ENCODE measurements around the gene MAGI3.

The MAGI3 gene

GRCh38 chr1:113657126-113657525 lies 266.8 kb downstream of the MAGI3 start:
- Histone ChIP-seq H3K27ac (ENCODE audit: low read length) (peak overlapping the region; percentile 33), H3K36me3 (ENCODE audit: control insufficient read depth in 2 of 2, insufficient read depth in 2 of 2, low read length in 2 of 2) (no peaks in the 10 kb centered on the region), H3K4me1 (ENCODE audit: control insufficient read depth, insufficient read depth, low read length) (peaks cover 4% of the 10 kb centered on the region), H3K9me3 (ENCODE audit: control insufficient read depth in 2 of 2, low read length in 2 of 2) (no peaks in the 10 kb centered on the region), H3K4me3 (ENCODE audit: low read length in 2 of 2) (no peak overlapping the region), H3K27me3 (ENCODE audit: control insufficient read depth in 1 of 2, insufficient read depth in 2 of 2, low read length in 2 of 2) (no peaks in the 10 kb centered on the region), H3K9ac (ENCODE audit: low read length in 2 of 2) (no peak overlapping the region)

- no peak overlapping the region for H3K4me3 ChIP-seq (ENCODE audit: low read length in 2 of 2)
- no peak overlapping the region for H3K27ac ChIP-seq (ENCODE audit: low read length)
- H3K9ac ChIP-seq (ENCODE audit: low read length in 2 of 2): no peak overlapping the region
- H3K27me3 ChIP-seq (ENCODE audit: control insufficient read depth in 1 of 2, insufficient read depth in 2 of 2, low read length in 2 of 2): no peaks in the 10 kb centered on the region
- H3K4me1 ChIP-seq (ENCODE audit: control insufficient read depth, insufficient read depth, low read length): peaks cover 4% of the 10 kb centered on the region
- H3K9me3 ChIP-seq (ENCODE audit: control insufficient read depth in 2 of 2, low read length in 2 of 2): no peaks in the 10 kb centered on the region
- H3K36me3 ChIP-seq (ENCODE audit: control insufficient read depth in 2 of 2, insufficient read depth in 2 of 2, low read length in 2 of 2): no peaks in the 10 kb centered on the region
Measured at GRCh38 chr1:113657556-113658063, 267.3 kb downstream of the MAGI3 start.

GRCh38 chr1:113659035-113659434 lies 268.7 kb downstream of the MAGI3 start:
- H3K4me1 ChIP-seq (ENCODE audit: control insufficient read depth, insufficient read depth, low read length): peaks cover 4% of the 10 kb centered on the region
- H3K27me3 ChIP-seq (ENCODE audit: control insufficient read depth in 1 of 2, insufficient read depth in 2 of 2, low read length in 2 of 2): no peaks in the 10 kb centered on the region
- no peaks in the 10 kb centered on the region for H3K36me3 ChIP-seq (ENCODE audit: control insufficient read depth in 2 of 2, insufficient read depth in 2 of 2, low read length in 2 of 2)
- no peak overlapping the region for H3K27ac ChIP-seq (ENCODE audit: low read length)
- no peak overlapping the region for H3K4me3 ChIP-seq (ENCODE audit: low read length in 2 of 2)
- H3K9ac ChIP-seq (ENCODE audit: low read length in 2 of 2): no peak overlapping the region
- H3K9me3 ChIP-seq (ENCODE audit: control insufficient read depth in 2 of 2, low read length in 2 of 2): no peaks in the 10 kb centered on the region

- peaks cover 4% of the 10 kb centered on the region for H3K4me1 ChIP-seq (ENCODE audit: control insufficient read depth, insufficient read depth, low read length)
- H3K9me3 ChIP-seq (ENCODE audit: control insufficient read depth in 2 of 2, low read length in 2 of 2): no peaks in the 10 kb centered on the region
- H3K27ac ChIP-seq (ENCODE audit: low read length): no peak overlapping the region
- no peak overlapping the region for H3K4me3 ChIP-seq (ENCODE audit: low read length in 2 of 2)
- no peak overlapping the region for H3K9ac ChIP-seq (ENCODE audit: low read length in 2 of 2)
- no peaks in the 10 kb centered on the region for H3K27me3 ChIP-seq (ENCODE audit: control insufficient read depth in 1 of 2, insufficient read depth in 2 of 2, low read length in 2 of 2)
- H3K36me3 ChIP-seq (ENCODE audit: control insufficient read depth in 2 of 2, insufficient read depth in 2 of 2, low read length in 2 of 2): no peaks in the 10 kb centered on the region
Measured at GRCh38 chr1:113659556-113659955, 269.2 kb downstream of the MAGI3 start.

GRCh38 chr1:113660088-113660487 lies 269.8 kb downstream of the MAGI3 start:
- Histone ChIP-seq H3K9ac (ENCODE audit: low read length in 2 of 2) (no peak overlapping the region), H3K9me3 (ENCODE audit: control insufficient read depth in 2 of 2, low read length in 2 of 2) (no peaks in the 10 kb centered on the region), H3K4me1 (ENCODE audit: control insufficient read depth, insufficient read depth, low read length) (peaks cover 4% of the 10 kb centered on the region), H3K4me3 (ENCODE audit: low read length in 2 of 2) (no peak overlapping the region), H3K27ac (ENCODE audit: low read length) (no peak overlapping the region), H3K27me3 (ENCODE audit: control insufficient read depth in 1 of 2, insufficient read depth in 2 of 2, low read length in 2 of 2) (no peaks in the 10 kb centered on the region), H3K36me3 (ENCODE audit: control insufficient read depth in 2 of 2, insufficient read depth in 2 of 2, low read length in 2 of 2) (no peaks in the 10 kb centered on the region)

DNA sequence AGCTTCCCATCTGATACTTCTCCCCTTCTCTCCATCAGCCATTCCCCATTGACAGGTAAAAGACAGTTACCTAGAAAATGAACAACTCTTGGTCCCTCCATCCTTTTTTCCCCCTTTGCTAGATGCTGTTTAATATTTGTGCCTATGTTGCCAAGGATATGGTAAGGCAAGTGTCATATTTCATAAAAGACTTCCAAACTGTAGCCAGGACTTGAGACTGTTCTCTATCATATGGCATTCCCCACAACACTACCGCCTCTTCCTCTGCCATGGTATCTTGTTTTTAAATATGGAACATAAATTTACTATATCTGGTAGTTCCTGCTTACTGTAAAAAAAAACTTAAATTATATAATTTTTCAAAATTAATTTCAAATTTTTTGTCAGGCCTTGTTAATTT lies 271.8 kb downstream of the MAGI3 start:
- Histone ChIP-seq H3K27ac (ENCODE audit: low read length) (no peak overlapping the region), H3K4me1 (ENCODE audit: control insufficient read depth, insufficient read depth, low read length) (peaks cover 4% of the 10 kb centered on the region)

DNA sequence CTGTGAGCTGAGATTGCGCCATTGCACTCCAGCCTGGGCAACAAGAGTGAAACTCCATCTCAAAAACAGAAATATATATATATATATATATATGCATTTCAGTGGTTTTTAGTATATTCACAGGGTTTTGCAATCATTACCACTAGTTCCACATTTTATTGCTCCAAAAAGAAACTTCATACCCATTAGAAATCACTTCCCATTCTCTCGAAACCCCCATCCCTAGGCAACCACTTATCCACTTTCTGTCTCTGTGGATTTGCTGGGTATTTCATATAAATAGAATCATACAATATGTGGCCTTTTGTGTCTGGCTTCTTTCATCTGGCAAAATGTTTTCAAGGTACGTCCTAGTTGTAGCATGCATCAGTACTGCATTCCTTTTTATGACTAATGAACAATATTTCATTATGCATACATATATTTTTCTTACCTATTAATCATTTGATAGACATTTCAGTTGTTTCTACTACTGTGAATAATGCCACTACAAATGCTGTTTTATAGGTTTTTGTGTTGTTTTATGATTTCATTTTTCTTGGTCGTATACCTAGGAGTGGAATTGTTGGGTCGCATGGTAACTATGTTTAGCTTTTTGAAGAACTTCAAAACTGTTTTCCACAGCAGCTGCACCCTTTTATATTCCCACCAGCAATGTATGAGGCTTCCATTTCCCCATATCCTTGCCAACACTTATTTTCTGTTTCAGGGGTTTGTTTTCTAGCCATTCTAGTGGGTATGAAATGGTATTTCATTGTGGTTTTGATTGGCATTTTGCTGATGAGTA lies 273.0 kb downstream of the MAGI3 start:
- H3K9me3 ChIP-seq (ENCODE audit: control insufficient read depth in 2 of 2, low read length in 2 of 2): no peaks in the 10 kb centered on the region
- no peak overlapping the region for H3K27ac ChIP-seq (ENCODE audit: low read length)
- H3K36me3 ChIP-seq (ENCODE audit: control insufficient read depth in 2 of 2, insufficient read depth in 2 of 2, low read length in 2 of 2): no peaks in the 10 kb centered on the region
- H3K4me1 ChIP-seq (ENCODE audit: control insufficient read depth, insufficient read depth, low read length): no peaks in the 10 kb centered on the region
- H3K27me3 ChIP-seq (ENCODE audit: control insufficient read depth in 1 of 2, insufficient read depth in 2 of 2, low read length in 2 of 2): no peaks in the 10 kb centered on the region
- no peak overlapping the region for H3K9ac ChIP-seq (ENCODE audit: low read length in 2 of 2)
- H3K4me3 ChIP-seq (ENCODE audit: low read length in 2 of 2): no peak overlapping the region

More for the DNA sequence above, 271.8 kb downstream of the MAGI3 start:
- Histone ChIP-seq H3K4me3 (ENCODE audit: low read length in 2 of 2) (no peak overlapping the region), H3K27me3 (ENCODE audit: control insufficient read depth in 1 of 2, insufficient read depth in 2 of 2, low read length in 2 of 2) (no peaks in the 10 kb centered on the region), H3K9ac (ENCODE audit: low read length in 2 of 2) (no peak overlapping the region), H3K9me3 (ENCODE audit: control insufficient read depth in 2 of 2, low read length in 2 of 2) (no peaks in the 10 kb centered on the region), H3K36me3 (ENCODE audit: control insufficient read depth in 2 of 2, insufficient read depth in 2 of 2, low read length in 2 of 2) (no peaks in the 10 kb centered on the region)

GRCh38 chr1:113665071-113665470 lies 274.8 kb downstream of the MAGI3 start:
- Histone ChIP-seq H3K36me3 (ENCODE audit: control insufficient read depth in 2 of 2, insufficient read depth in 2 of 2, low read length in 2 of 2) (no peaks in the 10 kb centered on the region), H3K4me1 (ENCODE audit: control insufficient read depth, insufficient read depth, low read length) (no peaks in the 10 kb centered on the region), H3K9ac (ENCODE audit: low read length in 2 of 2) (no peak overlapping the region), H3K27ac (ENCODE audit: low read length) (no peak overlapping the region), H3K9me3 (ENCODE audit: control insufficient read depth in 2 of 2, low read length in 2 of 2) (no peaks in the 10 kb centered on the region), H3K4me3 (ENCODE audit: low read length in 2 of 2) (no peak overlapping the region), H3K27me3 (ENCODE audit: control insufficient read depth in 1 of 2, insufficient read depth in 2 of 2, low read length in 2 of 2) (no peaks in the 10 kb centered on the region)

DNA sequence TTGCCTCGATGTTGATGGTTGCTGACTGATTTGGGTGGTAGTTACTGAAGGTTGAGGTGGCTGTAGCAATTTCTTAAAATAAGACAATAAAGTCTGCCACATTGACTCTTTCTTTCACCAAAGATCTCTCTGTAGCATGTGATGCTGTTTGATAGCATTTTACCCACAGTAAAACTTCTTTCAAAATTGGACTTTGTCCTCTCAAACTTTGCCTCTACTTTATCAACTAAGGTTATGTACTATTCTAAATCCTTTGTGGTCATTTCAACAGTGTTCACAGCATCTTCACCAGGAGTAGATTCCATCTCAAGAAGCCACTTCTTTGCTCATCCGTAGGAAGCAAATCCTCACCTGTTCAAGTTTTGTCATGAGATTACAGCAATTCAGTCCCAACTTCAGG lies 275.8 kb downstream of the MAGI3 start:
- Histone ChIP-seq H3K27ac (ENCODE audit: low read length) (no peak overlapping the region), H3K36me3 (ENCODE audit: control insufficient read depth in 2 of 2, insufficient read depth in 2 of 2, low read length in 2 of 2) (no peaks in the 10 kb centered on the region), H3K9ac (ENCODE audit: low read length in 2 of 2) (no peak overlapping the region), H3K27me3 (ENCODE audit: control insufficient read depth in 1 of 2, insufficient read depth in 2 of 2, low read length in 2 of 2) (no peaks in the 10 kb centered on the region), H3K9me3 (ENCODE audit: control insufficient read depth in 2 of 2, low read length in 2 of 2) (no peaks in the 10 kb centered on the region), H3K4me1 (ENCODE audit: control insufficient read depth, insufficient read depth, low read length) (no peaks in the 10 kb centered on the region), H3K4me3 (ENCODE audit: low read length in 2 of 2) (no peak overlapping the region)

DNA sequence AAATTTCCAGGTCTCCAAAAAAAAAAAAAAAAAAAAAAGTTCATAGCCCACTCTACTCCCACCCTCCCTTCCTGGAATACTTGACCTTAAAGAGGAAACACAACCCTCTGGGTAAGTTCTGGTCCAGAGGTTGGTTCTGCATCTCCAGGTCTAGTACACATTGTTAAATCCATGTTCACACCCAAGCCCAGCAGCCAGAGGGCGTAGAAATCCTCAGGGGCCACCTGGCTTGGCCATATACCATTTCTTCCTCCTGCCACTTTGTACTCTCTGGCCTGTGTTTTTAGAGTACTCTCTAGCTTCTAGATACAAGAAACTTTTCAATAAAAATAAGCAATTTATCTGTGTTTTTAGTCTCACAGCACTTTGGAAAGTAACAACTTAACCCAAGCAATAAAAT lies 279.7 kb downstream of the MAGI3 start:
- H3K9me3 ChIP-seq (ENCODE audit: control insufficient read depth in 2 of 2, low read length in 2 of 2): no peaks in the 10 kb centered on the region
- H3K27ac ChIP-seq (ENCODE audit: low read length): no peak overlapping the region
- H3K36me3 ChIP-seq (ENCODE audit: control insufficient read depth in 2 of 2, insufficient read depth in 2 of 2, low read length in 2 of 2): peaks cover 4 to 5% of the 10 kb centered on the region in 2 donors
- H3K4me1 ChIP-seq (ENCODE audit: control insufficient read depth, insufficient read depth, low read length): no peaks in the 10 kb centered on the region
- H3K27me3 ChIP-seq (ENCODE audit: control insufficient read depth in 1 of 2, insufficient read depth in 2 of 2, low read length in 2 of 2): no peaks in the 10 kb centered on the region
- H3K4me3 ChIP-seq (ENCODE audit: low read length in 2 of 2): no peak overlapping the region
- no peak overlapping the region for H3K9ac ChIP-seq (ENCODE audit: low read length in 2 of 2)

DNA sequence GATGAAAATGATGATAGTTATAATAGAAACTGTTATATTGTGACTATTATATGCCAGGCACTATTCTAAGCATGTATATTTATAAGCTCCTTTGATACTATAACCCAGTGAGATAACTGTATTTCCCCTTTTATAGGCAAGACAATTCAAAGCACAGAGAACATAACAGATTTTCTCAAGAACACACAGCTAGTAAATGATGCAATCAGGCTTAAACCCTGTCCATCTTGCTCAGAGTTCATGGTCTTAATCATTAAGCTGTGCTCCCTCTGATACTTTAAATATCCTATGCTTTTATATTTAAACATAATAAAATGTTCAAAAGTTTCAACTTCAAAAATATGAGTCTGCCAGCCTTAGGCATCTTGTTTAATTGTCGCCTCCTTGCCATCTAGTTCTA lies 280.3 kb downstream of the MAGI3 start:
- H3K27ac ChIP-seq (ENCODE audit: low read length): no peak overlapping the region
- H3K9me3 ChIP-seq (ENCODE audit: control insufficient read depth in 2 of 2, low read length in 2 of 2): no peaks in the 10 kb centered on the region
- H3K9ac ChIP-seq (ENCODE audit: low read length in 2 of 2): no peak overlapping the region
- no peaks in the 10 kb centered on the region for H3K27me3 ChIP-seq (ENCODE audit: control insufficient read depth in 1 of 2, insufficient read depth in 2 of 2, low read length in 2 of 2)
- peaks cover 4 to 5% of the 10 kb centered on the region in 2 donors for H3K36me3 ChIP-seq (ENCODE audit: control insufficient read depth in 2 of 2, insufficient read depth in 2 of 2, low read length in 2 of 2)
- no peak overlapping the region for H3K4me3 ChIP-seq (ENCODE audit: low read length in 2 of 2)
- H3K4me1 ChIP-seq (ENCODE audit: control insufficient read depth, insufficient read depth, low read length): no peaks in the 10 kb centered on the region

All from stomach smooth muscle (tissue), 2 donors.